Activated naive CD8-positive, alpha-beta T cell treated with anti-CD3 and anti-CD28 coated beads, Interleukin-2, amount 10 ng/mL, durations not matched to agents 7 days and 5 days (primary cell): ENCODE data around the gene SLC17A7. TPM values are rescaled to one million over a fixed set of nuclear protein-coding genes. Genes with fewer than 3 reads are reported as not detected.
A peak's percentile ranks its signal among the peaks of the same experiment; 100 is the strongest.

Experiments
- ATAC-seq: fragments of 150-1000 bp; cut with Tn5 transposase; one replicate; pipeline ENCODE4 v1.10.0; 2021; ENCODE audit warnings: low read depth, moderate library complexity
- POLR2A ChIA-PET: fragments of 350-600 bp; sonication (Branson Sonifier 250); formaldehyde crosslinking; loops from one replicate; lab custom pipeline; 2021; ENCODE audit warnings: antibody characterized with exemption; lab: Charles Lee
- DNase-seq: peaks from one replicate; pipeline ENCODE4 v3.0.0; 2021
- H3K27ac Mint-ChIP-seq: one replicate; pipeline ENCODE4 v1.8.0; 2022; ENCODE audit warnings: mild to moderate bottlenecking, mixed read lengths
- H3K27me3 Mint-ChIP-seq: one replicate; pipeline ENCODE4 v1.8.0; 2022; ENCODE audit warnings: mild to moderate bottlenecking, moderate library complexity, mixed read lengths
- H3K36me3 Mint-ChIP-seq: one replicate; pipeline ENCODE4 v1.8.0; 2021; ENCODE audit warnings: mild to moderate bottlenecking, mixed read lengths
- H3K4me1 Mint-ChIP-seq: one replicate; pipeline ENCODE4 v1.8.0; 2021; ENCODE audit warnings: mixed read lengths
- H3K4me3 Mint-ChIP-seq: one replicate; pipeline ENCODE4 v1.8.0; 2022; ENCODE audit warnings: mild to moderate bottlenecking, moderate library complexity, mixed read lengths
- H3K9me3 Mint-ChIP-seq: one replicate; pipeline ENCODE4 v1.8.0; 2021; ENCODE audit warnings: mixed read lengths
- total RNA-seq, 2 experiments: library from RNA; stranded (reverse); gene quantifications; one replicate each; pipeline ENCODE4 v1.2.3, GENCODE V29; 2021

The SLC17A7 gene
- under 1 TPM; 0.14 to 0.25 TPM for total RNA-seq

DNA sequence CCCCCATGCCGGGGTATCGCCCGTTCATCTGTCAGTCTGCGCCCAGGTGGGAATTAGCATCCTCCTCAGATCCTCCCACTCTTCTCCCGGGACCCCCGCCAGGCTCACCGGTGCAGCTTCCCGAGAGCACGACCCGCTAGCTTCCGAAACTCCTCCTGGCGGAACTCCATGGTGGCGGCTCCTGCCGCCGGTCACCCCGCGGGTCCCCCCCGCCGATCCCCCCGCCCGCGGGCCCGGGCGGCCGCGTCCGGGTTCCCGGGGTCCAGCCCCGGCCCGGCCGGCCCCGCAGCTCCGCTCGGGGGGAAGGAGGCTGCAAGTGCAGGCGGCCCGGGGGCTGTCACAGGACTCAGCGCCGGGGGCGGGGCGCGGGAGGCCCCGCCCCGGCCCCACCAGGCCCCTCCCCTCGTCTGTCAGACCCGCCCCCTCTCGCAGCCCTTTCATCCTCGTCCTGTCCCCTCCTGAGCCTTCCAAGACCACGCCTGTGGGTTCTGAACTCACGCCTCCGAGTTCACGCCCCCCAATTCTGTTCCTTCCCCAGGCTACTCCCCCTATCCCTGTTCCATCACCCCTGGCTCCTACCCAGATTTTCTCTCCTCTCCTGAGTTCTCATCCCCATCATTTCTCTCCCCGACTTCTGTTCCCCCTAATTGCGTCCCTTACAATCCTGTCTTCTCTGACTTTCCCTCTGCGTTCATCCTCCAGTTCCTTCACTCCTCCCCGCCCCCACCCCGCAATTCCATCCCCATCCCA, at the start of gene SLC17A7:
TSS of gene SLC17A7 (minus strand) at position 318 of the 750 bp plus-strand sequence. CDS start at position 170, 148 bp downstream.
- Mint-ChIP-seq H3K4me1 (peaks cover 31% of the 10 kb centered on the region), H3K27me3 (peaks cover 61% of the 10 kb centered on the region), H3K36me3 (peaks cover 3% of the 10 kb centered on the region), H3K4me3 (peak within 1 kb of the TSS; percentile 87), H3K9me3 (no peaks in the 10 kb centered on the region), H3K27ac (peak within 1 kb of the TSS; percentile 64)
- POLR2A ChIA-PET = interaction anchor here (1.1 to 1.6 kb wide), 3 partner anchors 28 to 51 kb away, joined by 3 to 4 read pairs (median 3); no protein-coding TSS in a partner anchor
- ATAC-seq (peak; percentile 7), DNase-seq (no peak)

DNA sequence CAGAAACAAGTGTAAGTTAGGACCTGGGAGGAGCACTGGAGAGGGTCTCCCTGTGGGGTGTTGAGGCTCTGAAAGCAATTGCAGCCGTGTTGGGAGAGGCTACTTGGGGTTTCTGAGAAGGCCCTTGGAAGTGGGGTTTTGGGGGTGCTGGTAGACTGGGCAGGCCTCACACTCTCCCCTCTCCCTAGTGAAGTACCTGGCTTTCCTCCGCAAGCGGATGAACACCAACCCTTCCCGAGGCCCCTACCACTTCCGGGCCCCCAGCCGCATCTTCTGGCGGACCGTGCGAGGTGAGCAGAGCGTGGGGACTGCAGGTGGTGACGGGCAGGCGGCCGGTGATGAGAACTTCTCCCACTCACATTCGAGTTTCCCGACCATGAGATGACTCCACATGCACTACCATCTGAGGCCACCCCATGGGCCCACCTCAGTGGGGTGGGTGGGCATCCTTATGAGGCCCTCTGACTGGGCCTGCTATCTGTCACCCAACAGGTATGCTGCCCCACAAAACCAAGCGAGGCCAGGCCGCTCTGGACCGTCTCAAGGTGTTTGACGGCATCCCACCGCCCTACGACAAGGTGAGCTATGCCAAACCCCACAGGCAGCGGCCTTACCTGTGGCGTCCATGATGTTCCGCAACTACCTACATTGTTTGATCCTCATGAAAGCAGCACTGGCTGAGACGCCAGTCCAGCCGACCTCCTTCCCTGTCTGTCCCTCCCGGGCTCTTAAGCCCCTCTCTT, 49.1 kb upstream of the SLC17A7 start:
- no peak for ATAC-seq
- H3K27ac Mint-ChIP-seq = peak overlapping the region; percentile 92
- H3K27me3 Mint-ChIP-seq = no peaks in the 10 kb centered on the region
- peaks cover 64% of the 10 kb centered on the region for H3K36me3 Mint-ChIP-seq
- POLR2A ChIA-PET = interaction anchor here (0.9 kb wide), 1 partner anchor 15 kb away, joined by 3 read pairs; no protein-coding TSS in a partner anchor
- no peaks in the 10 kb centered on the region for H3K9me3 Mint-ChIP-seq
- H3K4me3 Mint-ChIP-seq = peak overlapping the region; percentile 92
- DNase-seq = no peak
- H3K4me1 Mint-ChIP-seq = peaks cover 39% of the 10 kb centered on the region

DNA sequence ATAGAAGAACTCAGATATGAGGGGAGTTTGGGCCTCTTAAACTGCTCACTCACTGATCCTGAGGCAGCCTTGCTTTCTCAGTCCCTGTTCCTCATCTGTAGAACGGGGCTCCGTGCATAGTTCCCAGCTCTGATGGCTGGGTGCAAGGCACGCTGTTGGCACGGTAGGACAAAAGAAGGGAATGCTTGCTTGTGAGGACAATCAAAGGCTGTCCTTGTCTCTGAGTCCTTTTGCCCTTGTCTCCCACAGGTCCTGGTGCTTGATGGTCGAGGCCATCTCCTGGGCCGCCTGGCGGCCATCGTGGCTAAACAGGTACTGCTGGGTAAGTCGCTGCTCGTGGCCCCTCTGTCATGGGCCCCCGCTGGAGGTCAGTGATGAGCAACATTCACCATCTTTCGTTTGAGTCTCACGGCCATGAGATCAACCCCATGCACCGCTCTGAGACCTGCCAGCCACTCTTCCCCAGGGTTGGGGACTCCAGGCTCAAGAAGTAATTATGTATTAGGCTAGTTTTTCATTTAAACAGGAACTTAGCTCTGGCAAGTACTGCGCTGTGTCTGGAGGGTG, 48.4 kb upstream of the SLC17A7 start:
- ATAC-seq (no peak), DNase-seq (no peak)
- H3K4me3 Mint-ChIP-seq = peak overlapping the region; percentile 92
- H3K4me1 Mint-ChIP-seq = peaks cover 35% of the 10 kb centered on the region
- H3K9me3 Mint-ChIP-seq = no peaks in the 10 kb centered on the region
- POLR2A ChIA-PET = interaction anchor here (1.2 to 3.0 kb wide), 3 partner anchors 13 to 69 kb away, joined by 3 to 60 read pairs (median 3); no protein-coding TSS in a partner anchor
- H3K36me3 Mint-ChIP-seq = peaks cover 64% of the 10 kb centered on the region
- H3K27ac Mint-ChIP-seq = peak overlapping the region; percentile 92
- no peaks in the 10 kb centered on the region for H3K27me3 Mint-ChIP-seq

DNA sequence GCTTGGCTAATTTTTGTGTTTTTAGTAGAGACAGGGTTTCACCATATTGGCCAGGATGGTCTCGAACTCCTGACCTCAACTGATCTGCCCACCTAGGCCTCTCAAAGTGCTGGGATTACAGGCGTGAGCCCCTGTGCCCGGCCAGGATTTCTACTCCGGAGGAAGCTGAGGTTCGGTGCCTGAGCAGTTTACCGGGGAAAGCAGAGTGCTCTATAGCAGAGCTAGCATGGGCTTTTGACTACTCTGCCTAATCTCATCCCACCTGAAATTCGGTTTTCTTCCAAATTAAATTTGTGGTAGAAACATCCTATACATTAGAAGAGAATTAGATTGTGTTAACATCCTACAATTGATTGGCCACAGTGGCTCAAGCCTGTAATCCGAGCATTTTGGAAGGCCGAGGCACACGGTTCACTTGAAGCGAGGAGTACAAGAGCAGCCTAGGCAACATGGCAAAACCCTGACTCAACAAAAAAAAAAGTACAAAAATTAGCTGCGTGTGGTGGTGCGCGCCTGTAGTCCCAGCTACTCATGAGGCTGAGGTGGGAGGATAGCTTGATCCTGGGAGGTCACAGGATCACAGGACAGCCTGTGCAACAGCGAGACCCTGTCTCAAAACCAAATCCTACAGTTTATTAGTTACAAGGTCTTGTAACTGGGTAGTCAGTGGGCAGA, 47.7 kb upstream of the SLC17A7 start:
- H3K4me3 Mint-ChIP-seq = peak overlapping the region; percentile 92
- POLR2A ChIA-PET = interaction anchor here (0.6 to 3.0 kb wide), 6 partner anchors 12 to 74 kb away, joined by 3 to 60 read pairs (median 4); partner anchors contain the start of gene FLT3LG
- no peaks in the 10 kb centered on the region for H3K9me3 Mint-ChIP-seq
- H3K27ac Mint-ChIP-seq = peak overlapping the region; percentile 92
- DNase-seq (no peak), ATAC-seq (no peak)
- H3K27me3 Mint-ChIP-seq = no peaks in the 10 kb centered on the region
- peaks cover 64% of the 10 kb centered on the region for H3K36me3 Mint-ChIP-seq
- peaks cover 35% of the 10 kb centered on the region for H3K4me1 Mint-ChIP-seq

DNA sequence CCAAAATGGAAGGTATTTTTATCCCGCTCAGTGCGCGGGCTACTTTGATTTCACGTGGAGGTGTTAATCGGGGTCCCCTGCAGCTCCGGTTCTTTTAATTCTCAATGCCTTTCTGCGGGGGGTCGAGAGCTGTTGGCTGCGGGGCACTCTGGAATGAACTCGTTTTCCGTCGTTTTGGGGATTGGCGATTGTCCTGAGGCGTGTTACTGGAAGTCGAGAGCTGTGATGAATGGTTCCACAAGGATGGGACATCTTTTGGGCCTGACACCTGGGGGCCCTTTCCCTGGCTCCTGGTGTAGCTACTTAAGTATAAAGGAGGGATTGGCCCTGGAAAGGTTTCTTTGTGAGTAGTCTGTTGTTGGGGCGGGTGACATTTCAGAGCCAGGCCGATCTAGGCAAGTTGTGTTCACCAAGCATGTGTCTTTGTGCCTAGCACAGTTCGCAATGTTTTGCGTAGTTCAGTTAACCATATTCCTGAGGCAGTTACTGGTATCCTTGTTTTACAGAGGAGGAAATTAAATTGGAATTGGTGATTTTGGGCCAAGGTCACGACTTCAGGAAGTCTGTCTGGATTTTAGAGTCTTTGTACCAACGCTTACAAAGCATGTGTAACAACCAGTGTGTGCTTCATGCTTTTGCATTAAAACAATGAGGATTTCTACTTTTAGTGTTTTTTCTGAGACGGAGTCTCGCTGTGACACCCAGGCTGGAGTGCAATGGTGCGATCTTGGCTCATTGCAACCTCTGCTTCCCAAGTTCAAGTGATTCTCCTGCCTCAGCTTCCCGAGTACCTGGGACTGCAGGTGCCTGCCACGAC, 46.9 kb upstream of the SLC17A7 start:
- no peak for ATAC-seq
- POLR2A ChIA-PET = interaction anchor here (0.9 to 3.0 kb wide), 9 partner anchors 11 to 188 kb away, joined by 3 to 60 read pairs (median 5); partner anchors contain the start of genes ALDH16A1, FLT3LG and NOSIP
- H3K27ac Mint-ChIP-seq = peak overlapping the region; percentile 92
- DNase-seq = no peak
- peaks cover 60% of the 10 kb centered on the region for H3K36me3 Mint-ChIP-seq
- no peaks in the 10 kb centered on the region for H3K27me3 Mint-ChIP-seq
- H3K9me3 Mint-ChIP-seq = no peaks in the 10 kb centered on the region
- H3K4me3 Mint-ChIP-seq = peak overlapping the region; percentile 92
- peaks cover 37% of the 10 kb centered on the region for H3K4me1 Mint-ChIP-seq

DNA sequence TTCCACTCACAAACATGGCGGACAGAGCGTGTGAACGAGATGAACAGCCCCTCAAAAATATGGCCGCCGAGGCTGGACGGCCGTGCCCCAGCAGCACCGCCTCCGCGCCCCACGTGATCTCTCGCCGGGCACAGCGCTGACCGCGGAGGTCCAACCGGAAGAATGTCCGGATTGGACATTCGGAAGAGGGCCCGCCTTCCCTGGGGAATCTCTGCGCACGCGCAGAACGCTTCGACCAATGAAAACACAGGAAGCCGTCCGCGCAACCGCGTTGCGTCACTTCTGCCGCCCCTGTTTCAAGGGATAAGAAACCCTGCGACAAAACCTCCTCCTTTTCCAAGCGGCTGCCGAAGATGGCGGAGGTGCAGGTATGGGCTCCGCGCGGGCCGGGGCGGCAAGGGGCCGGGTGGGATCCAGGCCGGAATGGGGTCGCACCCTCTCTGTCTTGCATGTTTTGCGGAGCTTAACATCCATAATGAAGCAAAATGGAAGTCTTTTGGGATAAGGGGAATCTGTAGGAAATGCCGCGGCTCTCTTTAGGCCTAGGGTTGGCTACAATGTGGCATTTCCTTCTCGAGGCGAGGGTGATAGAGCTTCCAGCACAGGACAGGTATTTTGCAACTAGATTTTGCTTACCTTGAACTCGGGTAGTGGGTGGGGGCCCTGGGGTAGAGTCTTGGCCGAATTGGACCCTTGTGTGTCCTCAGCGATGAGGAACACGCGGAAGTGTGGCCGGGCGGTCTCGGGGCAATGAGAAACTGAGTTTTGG, 46.1 kb upstream of the SLC17A7 start, which contains the start of gene RPL13A:
TSS of gene RPL13A (plus strand) at position 332 of the 769 bp plus-strand sequence. CDS start at position 354, 22 bp downstream.
- Mint-ChIP-seq H3K9me3 (no peaks in the 10 kb centered on the region), H3K27me3 (no peaks in the 10 kb centered on the region), H3K27ac (peak within 1 kb of the TSS; percentile 92), H3K4me1 (peaks cover 30% of the 10 kb centered on the region), H3K36me3 (peaks cover 53% of the 10 kb centered on the region), H3K4me3 (peak within 1 kb of the TSS; percentile 92)
- DNase-seq = peak; percentile 100
- ATAC-seq = peak; percentile 90
- POLR2A ChIA-PET = interaction anchor here (0.9 to 3.0 kb wide), 8 partner anchors 10 to 189 kb away, joined by 3 to 60 read pairs (median 5); partner anchors contain the start of genes ALDH16A1, FLT3LG and NOSIP

DNA sequence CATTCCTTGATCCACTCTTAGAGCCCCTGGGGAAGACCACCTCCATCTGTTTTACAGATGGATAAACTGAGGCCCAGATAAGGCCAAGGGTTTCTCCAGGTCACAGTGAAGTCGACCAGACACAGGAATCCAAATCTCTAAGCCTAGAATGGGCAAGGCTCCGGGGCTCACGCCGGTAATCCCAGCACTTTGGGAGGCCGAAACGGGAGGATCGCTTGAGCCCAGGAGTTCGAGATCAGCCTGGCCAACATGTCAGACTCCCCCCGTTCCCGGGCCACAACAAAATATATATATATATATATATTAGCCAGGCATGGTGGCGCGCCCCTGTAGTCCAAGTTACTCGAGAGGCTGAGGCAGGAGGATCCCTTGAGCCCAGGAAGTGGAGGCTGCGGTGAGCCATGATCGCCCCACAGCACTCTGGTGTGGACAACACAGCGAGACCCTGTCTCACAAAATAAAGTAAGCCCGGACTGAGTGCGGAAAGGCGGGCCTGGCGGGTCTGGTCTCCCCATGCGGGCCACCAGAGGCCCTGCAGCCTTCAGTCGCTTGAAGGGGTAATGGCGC, 45.5 kb upstream of the SLC17A7 start:
- ATAC-seq = no peak
- Mint-ChIP-seq H3K27ac (peak overlapping the region; percentile 92), H3K27me3 (no peaks in the 10 kb centered on the region), H3K9me3 (no peaks in the 10 kb centered on the region), H3K4me1 (peaks cover 29% of the 10 kb centered on the region), H3K36me3 (peaks cover 52% of the 10 kb centered on the region), H3K4me3 (peak overlapping the region; percentile 92)
- POLR2A ChIA-PET = interaction anchor here (1.5 to 3.0 kb wide), 6 partner anchors 9 to 34 kb away, joined by 4 to 60 read pairs (median 7); partner anchors contain the start of genes ALDH16A1 and FLT3LG
- DNase-seq = no peak

DNA sequence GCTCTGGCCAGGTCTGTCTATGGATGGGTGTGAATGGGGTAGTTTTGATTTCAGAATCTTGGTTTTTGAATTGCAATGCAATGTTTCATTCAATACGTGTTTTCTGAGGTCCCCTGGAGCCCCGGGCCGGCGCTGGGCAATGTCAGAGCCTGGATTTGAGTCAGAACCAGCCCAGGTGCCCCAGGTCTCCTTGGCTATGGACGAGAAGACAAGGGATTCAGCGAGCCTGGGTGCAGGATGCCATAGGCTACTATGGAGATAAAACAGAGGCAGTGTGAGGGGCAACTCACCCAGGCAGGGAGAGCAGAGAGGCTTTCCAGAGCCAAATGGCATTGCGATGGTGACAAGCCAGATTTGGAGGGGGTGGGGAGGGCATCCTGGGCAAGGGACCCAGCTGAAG, 44.9 kb upstream of the SLC17A7 start:
- Mint-ChIP-seq H3K27ac (peak overlapping the region; percentile 73), H3K27me3 (no peaks in the 10 kb centered on the region), H3K36me3 (peaks cover 52% of the 10 kb centered on the region), H3K4me1 (peaks cover 31% of the 10 kb centered on the region), H3K4me3 (no peak overlapping the region), H3K9me3 (no peaks in the 10 kb centered on the region)
- POLR2A ChIA-PET = interaction anchor here (1.7 kb wide), 3 partner anchors 9 to 13 kb away, joined by 4 to 7 read pairs (median 7); partner anchors contain the start of gene FLT3LG
- DNase-seq = no peak
- ATAC-seq = no peak

DNA sequence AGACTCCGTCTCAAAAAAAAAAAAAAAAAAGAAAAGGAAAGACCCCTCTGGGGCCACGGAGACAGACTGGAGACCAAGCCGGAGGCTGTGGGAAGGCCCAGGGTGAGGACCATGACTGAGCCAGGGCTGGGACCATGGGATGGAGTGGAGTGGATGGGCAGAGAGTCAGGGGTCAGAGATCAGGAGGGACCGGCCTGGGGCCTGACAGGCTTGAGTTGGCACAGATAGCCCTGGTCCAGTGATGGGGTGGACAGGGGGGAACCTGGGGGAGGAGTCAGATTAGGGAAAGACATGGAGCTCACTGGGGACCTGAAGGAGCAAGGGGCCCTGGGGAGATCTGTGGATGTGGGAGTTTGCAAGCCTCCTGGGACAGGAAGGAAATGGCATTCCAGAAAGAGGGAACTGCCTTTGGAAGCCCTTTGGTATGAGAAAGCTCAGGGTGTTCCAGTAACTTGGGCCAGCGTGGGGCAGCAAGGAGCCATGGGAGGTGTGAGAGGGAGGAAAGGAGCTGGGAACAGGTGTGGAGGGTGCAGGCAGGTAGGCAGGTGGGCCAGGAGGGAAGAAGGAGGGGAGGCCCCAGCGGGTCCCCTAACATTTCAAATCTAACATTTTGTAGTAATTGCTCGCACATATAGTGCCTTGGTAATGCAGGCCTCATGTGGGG, 39.8 kb upstream of the SLC17A7 start:
- H3K4me3 Mint-ChIP-seq = no peak overlapping the region
- peaks cover 26% of the 10 kb centered on the region for H3K4me1 Mint-ChIP-seq
- H3K27ac Mint-ChIP-seq = no peak overlapping the region
- no peaks in the 10 kb centered on the region for H3K27me3 Mint-ChIP-seq
- H3K9me3 Mint-ChIP-seq = no peaks in the 10 kb centered on the region
- DNase-seq (no peak), ATAC-seq (no peak)
- POLR2A ChIA-PET = interaction anchor here (0.6 to 2.0 kb wide), 4 partner anchors 15 to 197 kb away, joined by 3 to 6 read pairs (median 4); partner anchors contain the start of genes PRMT1 and RPS11
- H3K36me3 Mint-ChIP-seq = peaks cover 25% of the 10 kb centered on the region

DNA sequence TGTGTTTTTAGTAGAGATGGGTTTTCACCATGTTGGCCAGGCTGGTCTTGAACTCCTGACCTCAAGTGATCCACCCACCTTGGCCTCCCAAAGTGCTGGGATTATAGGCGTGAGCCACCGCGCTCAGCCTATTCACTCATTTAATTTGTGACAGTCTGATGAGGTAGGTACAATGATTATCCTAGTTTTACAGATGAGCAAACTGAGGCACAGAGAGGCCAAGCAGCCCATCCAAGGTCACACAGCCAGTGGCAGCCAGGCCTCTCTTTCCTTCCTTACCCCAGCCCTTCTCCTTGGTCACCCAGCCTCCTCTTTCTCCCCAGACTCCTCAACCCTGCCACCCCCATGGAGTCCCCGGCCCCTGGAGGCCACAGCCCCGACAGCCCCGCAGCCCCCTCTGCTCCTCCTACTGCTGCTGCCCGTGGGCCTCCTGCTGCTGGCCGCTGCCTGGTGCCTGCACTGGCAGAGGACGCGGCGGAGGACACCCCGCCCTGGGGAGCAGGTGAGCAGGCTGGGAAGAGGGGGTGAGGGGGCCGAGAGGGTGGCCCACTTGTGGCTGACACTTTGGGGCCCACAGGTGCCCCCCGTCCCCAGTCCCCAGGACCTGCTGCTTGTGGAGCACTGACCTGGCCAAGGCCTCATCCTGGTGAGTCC, 38.8 kb upstream of the SLC17A7 start:
- H3K27ac Mint-ChIP-seq = no peak overlapping the region
- POLR2A ChIA-PET = interaction anchor here (0.6 to 0.7 kb wide), 2 partner anchors 196 to 197 kb away, joined by 3 to 6 read pairs; partner anchors contain the start of gene PRMT1
- H3K4me1 Mint-ChIP-seq = peaks cover 25% of the 10 kb centered on the region
- DNase-seq (no peak), ATAC-seq (no peak)
- no peaks in the 10 kb centered on the region for H3K27me3 Mint-ChIP-seq
- no peak overlapping the region for H3K4me3 Mint-ChIP-seq
- H3K9me3 Mint-ChIP-seq = no peaks in the 10 kb centered on the region
- H3K36me3 Mint-ChIP-seq = peaks cover 30% of the 10 kb centered on the region
